Neutrophil (primary cell): Measurements from ENCODE around the gene POLR1H.

Experiments used
- H3K27ac ChIP-seq: fragments of 200-600 bp; sonication (generic); 2 replicates; pipeline ENCODE4 v1.5.1; 2016; ENCODE audit warnings: mild to moderate bottlenecking, moderate library complexity
- H3K27me3 ChIP-seq: fragments of 200-600 bp; sonication (generic); 2 replicates; pipeline ENCODE4 v1.6.0; 2016; ENCODE audit warnings: mild to moderate bottlenecking
- H3K36me3 ChIP-seq: fragments of 200-600 bp; sonication (generic); 2 replicates; pipeline ENCODE4 v1.5.1; 2017
- H3K4me1 ChIP-seq, 2 experiments: fragments of 200-600 bp in 1 of 2; sonication (generic) in 1 of 2; 1 replicate in 1 of 2; 2 replicates in 1 of 2; pipeline versions ENCODE4 v1.5.1 to v1.6.1; 2013 to 2016; ENCODE audit warnings: low read depth in 1 of 2, low read length in 1 of 2, mild to moderate bottlenecking in 1 of 2, moderate library complexity in 1 of 2; ENCODE audit not compliant: control insufficient read depth in 1 of 2, insufficient read depth in 1 of 2
- H3K4me3 ChIP-seq, 2 experiments: fragments of 200-600 bp in 1 of 2; sonication (generic) in 1 of 2; 1 replicate in 1 of 2; 2 replicates in 1 of 2; pipeline ENCODE4 v1.5.1; 2013 to 2016; ENCODE audit warnings: low read depth in 1 of 2, low read length in 1 of 2, mild to moderate bottlenecking in 1 of 2, moderate library complexity in 1 of 2
- H3K9me3 ChIP-seq: fragments of 200-600 bp; sonication (generic); 2 replicates; pipeline ENCODE4 v1.5.1; 2016
- TF ChIP-seq, protein P1 (sequence below): fragments of 200-600 bp; sonication (generic); IDR thresholded peaks from 2 replicates; pipeline ENCODE4 v1.5.1; 2016; ENCODE audit warnings: antibody characterized with exemption

Gene POLR1H

DNA sequence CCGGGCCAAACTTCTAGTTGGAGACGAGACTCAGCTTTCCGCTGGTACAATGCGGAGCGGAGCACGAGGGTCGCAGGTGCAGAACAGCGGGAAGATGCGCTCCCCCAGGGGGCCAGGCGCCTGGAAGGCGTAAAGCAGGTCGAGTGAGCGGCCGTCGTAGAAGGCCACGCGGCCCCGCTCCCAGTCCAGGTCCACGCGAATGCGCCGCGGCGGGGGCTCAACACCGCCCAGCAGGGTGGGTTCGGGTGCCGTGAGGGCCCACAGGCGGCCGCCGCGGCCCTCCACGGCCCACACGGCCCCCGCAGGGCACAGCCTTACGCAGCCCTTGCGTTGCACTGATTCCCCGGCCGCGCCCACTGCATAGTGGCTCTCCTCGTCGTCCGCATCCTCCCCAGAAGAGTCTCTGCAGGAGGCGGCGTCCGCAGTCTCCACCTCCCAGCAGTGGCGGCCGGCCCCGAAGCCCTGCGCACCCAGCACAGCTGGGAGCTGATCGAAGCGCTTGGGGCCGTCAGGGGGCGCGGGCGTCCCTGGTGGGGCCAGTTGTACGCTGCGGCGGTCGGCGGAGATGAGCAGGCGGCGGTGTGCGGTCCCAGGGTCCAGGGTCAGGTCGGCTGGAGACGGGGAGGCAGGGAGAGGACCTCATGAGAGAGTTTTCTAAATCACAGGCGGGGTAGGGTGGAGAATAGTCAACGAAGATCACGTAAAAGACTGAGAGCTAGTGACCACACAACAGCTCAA lies 10.2 kb downstream of the POLR1H start:
- H3K4me1 ChIP-seq = peaks cover 12 to 18% of the 10 kb centered on the region in 2 experiments

DNA sequence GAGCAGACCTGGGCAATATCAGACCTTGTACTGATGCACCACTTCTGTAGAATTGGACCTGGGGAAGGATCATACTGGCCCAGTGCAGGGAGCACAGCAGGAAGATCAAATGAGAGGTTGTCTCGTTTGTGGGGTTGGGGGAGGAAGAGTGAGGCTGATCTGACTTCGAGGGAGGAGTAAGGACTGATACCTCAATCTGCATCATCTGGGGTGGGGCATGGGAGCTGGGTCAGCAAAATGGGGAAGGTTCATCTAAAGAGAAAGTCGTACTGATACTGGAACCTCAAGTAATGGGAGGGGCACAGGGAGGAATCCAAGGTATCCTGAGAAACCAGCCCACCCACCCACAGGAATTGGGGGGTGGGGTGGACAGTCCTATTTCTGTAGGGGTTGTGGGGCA lies 10.8 kb downstream of the POLR1H start:
- Histone ChIP-seq H3K27me3 (peaks cover 74% of the 10 kb centered on the region), H3K27ac (no peak overlapping the region), H3K36me3 (peaks cover 28% of the 10 kb centered on the region), H3K9me3 (no peaks in the 10 kb centered on the region), H3K4me3 (no peak overlapping the region), H3K4me1 (peaks cover 10 to 15% of the 10 kb centered on the region in 2 experiments)
- TF ChIP-seq, protein P1, sequence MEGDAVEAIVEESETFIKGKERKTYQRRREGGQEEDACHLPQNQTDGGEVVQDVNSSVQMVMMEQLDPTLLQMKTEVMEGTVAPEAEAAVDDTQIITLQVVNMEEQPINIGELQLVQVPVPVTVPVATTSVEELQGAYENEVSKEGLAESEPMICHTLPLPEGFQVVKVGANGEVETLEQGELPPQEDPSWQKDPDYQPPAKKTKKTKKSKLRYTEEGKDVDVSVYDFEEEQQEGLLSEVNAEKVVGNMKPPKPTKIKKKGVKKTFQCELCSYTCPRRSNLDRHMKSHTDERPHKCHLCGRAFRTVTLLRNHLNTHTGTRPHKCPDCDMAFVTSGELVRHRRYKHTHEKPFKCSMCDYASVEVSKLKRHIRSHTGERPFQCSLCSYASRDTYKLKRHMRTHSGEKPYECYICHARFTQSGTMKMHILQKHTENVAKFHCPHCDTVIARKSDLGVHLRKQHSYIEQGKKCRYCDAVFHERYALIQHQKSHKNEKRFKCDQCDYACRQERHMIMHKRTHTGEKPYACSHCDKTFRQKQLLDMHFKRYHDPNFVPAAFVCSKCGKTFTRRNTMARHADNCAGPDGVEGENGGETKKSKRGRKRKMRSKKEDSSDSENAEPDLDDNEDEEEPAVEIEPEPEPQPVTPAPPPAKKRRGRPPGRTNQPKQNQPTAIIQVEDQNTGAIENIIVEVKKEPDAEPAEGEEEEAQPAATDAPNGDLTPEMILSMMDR = no peak

More for the DNA sequence above, 10.2 kb downstream of the POLR1H start:
- TF ChIP-seq, protein P1 = no peak
- H3K4me3 ChIP-seq = no peak overlapping the region
- H3K27me3 ChIP-seq = peaks cover 68% of the 10 kb centered on the region
- H3K36me3 ChIP-seq = peaks cover 28% of the 10 kb centered on the region
- H3K9me3 ChIP-seq = no peaks in the 10 kb centered on the region
- H3K27ac ChIP-seq = no peak overlapping the region

DNA sequence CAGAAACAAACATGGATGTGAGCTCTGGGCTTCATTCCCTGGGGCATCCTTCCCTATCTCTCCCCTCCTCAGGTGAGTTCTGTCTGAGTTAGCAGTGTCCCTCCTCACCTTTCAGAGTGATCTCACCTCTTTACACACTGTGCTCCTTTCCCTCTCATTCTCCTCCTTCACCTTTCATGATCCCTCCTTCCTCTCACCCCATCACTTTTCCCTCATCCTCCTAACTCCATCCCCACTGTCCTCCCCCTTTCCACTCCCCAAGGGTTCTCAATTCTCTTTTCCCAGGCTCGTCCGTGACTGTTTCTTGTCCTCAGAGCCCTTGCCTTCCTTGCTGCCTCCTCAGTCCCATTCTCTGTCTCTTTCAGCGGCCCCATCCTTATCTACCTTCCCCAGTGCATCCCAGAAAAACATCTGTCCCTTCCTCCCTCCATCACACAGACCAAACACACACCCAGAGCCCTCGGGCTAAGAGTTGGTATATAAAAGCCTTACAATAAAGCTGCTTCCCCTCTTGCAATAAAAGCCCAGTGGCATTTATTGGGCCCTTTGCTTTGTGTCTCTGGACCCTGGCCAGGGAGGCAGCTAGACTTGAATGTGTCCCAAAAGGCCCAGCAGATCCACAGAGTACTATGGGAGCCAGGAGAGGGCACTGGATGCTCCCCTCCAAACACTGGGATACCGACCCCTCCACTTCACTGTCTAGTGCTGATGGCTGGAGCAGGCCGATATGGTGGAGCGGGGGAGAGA lies 12.6 kb downstream of the POLR1H start:
- H3K27ac ChIP-seq = no peak overlapping the region
- H3K36me3 ChIP-seq = peaks cover 22% of the 10 kb centered on the region
- no peak overlapping the region for H3K4me3 ChIP-seq
- H3K4me1 ChIP-seq = peaks cover 0 to under 1% of the 10 kb centered on the region in 2 experiments
- H3K9me3 ChIP-seq = no peaks in the 10 kb centered on the region
- H3K27me3 ChIP-seq = peaks cover 92% of the 10 kb centered on the region
- TF ChIP-seq, protein P1 = no peak

DNA sequence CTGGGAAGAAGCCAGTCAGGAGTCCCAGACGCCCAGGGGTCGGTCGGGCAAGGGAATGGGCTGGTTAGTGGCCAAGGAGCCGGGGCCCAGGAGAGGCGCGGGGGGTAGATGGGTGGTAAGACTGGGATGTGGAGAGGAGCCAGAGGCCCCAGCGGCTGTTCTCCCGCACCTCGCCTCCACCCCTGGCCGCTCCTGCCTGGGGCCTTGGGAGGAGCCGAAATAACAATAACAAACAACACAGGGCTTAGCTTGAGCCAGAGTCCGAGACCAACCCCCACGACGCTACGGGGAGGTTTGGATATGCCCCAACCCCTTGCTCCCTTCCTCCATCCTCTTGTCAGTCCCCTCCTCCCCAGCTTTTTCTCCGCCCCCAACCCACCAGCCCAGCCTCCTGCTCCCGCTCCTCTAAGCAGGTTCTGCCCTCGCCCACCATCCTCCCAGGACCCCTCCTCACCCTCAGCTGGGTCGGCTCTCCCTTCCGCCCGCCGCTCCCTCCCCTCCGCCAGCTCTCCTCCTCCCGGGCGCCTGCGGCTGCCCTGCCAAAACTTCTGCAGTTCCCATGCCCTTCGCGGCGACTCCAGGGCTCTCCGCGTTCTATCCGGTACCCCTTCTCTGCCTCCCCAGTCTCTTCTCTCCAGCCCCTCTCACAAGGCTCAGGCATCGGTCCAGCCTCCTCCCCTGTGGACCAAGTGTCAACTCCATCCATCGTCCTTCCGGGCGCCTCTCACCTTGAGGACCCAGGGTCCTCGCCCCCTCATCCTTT lies 13.4 kb downstream of the POLR1H start:
- Histone ChIP-seq H3K36me3 (peaks cover 14% of the 10 kb centered on the region), H3K27me3 (peaks cover 100% of the 10 kb centered on the region), H3K4me1 (no peaks in the 10 kb centered on the region), H3K9me3 (no peaks in the 10 kb centered on the region), H3K27ac (no peak overlapping the region), H3K4me3 (no peak overlapping the region)
- TF ChIP-seq, protein P1 = no peak

DNA sequence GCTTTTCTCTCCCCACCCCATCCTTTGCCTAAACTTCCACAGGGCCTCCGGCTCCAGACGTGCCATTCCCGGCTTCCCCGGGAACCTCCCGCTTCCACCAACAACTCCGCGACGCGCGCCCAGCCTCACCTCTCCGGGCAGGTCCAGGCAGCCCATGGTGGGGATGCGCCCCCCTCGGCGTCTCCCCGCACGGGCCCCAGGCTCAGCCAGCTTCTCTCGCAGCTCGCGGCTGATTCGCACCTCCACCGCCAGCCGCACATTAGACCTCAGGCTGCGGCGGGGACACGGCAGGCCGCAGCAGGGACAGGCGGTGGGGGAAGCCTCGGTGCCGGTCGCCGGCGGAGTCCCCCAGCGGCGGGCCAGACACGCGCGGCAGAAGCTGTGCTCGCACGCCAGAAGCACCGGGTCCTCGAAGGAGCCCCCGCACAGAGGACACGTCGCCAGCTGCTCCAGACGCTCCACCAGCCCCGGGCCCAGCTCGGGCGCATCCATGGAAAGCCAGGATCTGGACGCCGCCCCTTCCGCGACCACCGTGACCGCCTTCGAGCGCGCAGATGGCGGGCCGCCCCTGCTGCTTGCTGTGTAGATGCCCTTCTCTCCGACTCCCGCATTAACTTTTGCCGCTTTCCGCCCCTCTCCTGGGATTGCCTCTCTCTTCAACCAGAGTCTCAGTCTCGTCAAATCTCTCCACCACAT lies 14.2 kb downstream of the POLR1H start, which contains the start of gene RNF39:
RNF39 (minus strand) TSS at position 676 of the 696 bp plus-strand sequence; CDS start at position 492, 184 bp downstream.
- Histone ChIP-seq H3K27me3 (peaks cover 100% of the 10 kb centered on the region), H3K4me1 (no peaks in the 10 kb centered on the region), H3K9me3 (no peaks in the 10 kb centered on the region), H3K27ac (no peak within 1 kb of the TSS), H3K36me3 (peaks cover 6% of the 10 kb centered on the region), H3K4me3 (no peak within 1 kb of the TSS)
- TF ChIP-seq, protein P1 = no peak
